Progenitor cell of endocrine pancreas (in vitro differentiated cells): ENCODE measurements around the gene PLB1. TPM values are rescaled to one million over a fixed set of nuclear protein-coding genes. Genes with fewer than 3 reads are reported as not detected.
A peak's percentile ranks its signal among the peaks of the same experiment; 100 is the strongest.

Source experiments
- DNase-seq: peaks from one replicate; pipeline ENCODE4 v3.0.0; 2021; ENCODE audit warnings: low spot score; ENCODE audit not compliant: unreplicated experiment
- H3K27ac Mint-ChIP-seq: 2 replicates; pipeline ENCODE4 v1.8.0; 2021; ENCODE audit warnings: mild to moderate bottlenecking, moderate library complexity, mixed read lengths
- H3K27me3 Mint-ChIP-seq: 2 replicates; pipeline ENCODE4 v1.8.0; 2021; ENCODE audit warnings: mixed read lengths
- H3K36me3 Mint-ChIP-seq: 2 replicates; pipeline ENCODE4 v1.8.0; 2022; ENCODE audit warnings: mixed read lengths; ENCODE audit not compliant: insufficient read depth
- H3K4me1 Mint-ChIP-seq: 2 replicates; pipeline ENCODE4 v1.8.0; 2021; ENCODE audit warnings: low read depth, mixed read lengths
- H3K4me3 Mint-ChIP-seq: 2 replicates; pipeline ENCODE4 v1.8.0; 2021; ENCODE audit warnings: low read depth, mild to moderate bottlenecking, moderate library complexity, mixed read lengths
- H3K9me3 Mint-ChIP-seq: 2 replicates; pipeline ENCODE4 v1.8.0; 2021; ENCODE audit warnings: low read depth, mixed read lengths
- CTCF ChIP-seq: fragments of 200-600 bp; sonication (generic); IDR thresholded peaks from one replicate; pipeline ENCODE4 v1.5.0; 2021; ENCODE audit warnings: antibody characterized with exemption, mild to moderate bottlenecking; ENCODE audit not compliant: unreplicated experiment
- total RNA-seq: library from RNA; stranded (reverse); gene quantifications from 2 replicates; pipeline ENCODE4 v1.2.1, GENCODE V29; 2021

The PLB1 gene
- total RNA-seq, 1 donor from 2014 or later: 0.65 TPM

GRCh38 chr2:28638102-28638501, 142.2 kb downstream of the PLB1 start:
- Mint-ChIP-seq H3K36me3 (no peaks in the 10 kb centered on the region), H3K4me3 (no peak overlapping the region), H3K4me1 (peaks cover 18% of the 10 kb centered on the region), H3K27ac (no peak overlapping the region), H3K9me3 (no peaks in the 10 kb centered on the region), H3K27me3 (peaks cover 5% of the 10 kb centered on the region)
- no peak for TF ChIP-seq CTCF
- no peak for DNase-seq

GRCh38 chr2:28639092-28639691, 143.3 kb downstream of the PLB1 start:
- no peak overlapping the region for H3K27ac Mint-ChIP-seq
- H3K4me3 Mint-ChIP-seq: no peak overlapping the region
- H3K9me3 Mint-ChIP-seq: no peaks in the 10 kb centered on the region
- H3K36me3 Mint-ChIP-seq: no peaks in the 10 kb centered on the region
- peaks cover 17% of the 10 kb centered on the region for H3K4me1 Mint-ChIP-seq
- TF ChIP-seq CTCF: no peak
- no peak for DNase-seq
- peaks cover 5% of the 10 kb centered on the region for H3K27me3 Mint-ChIP-seq

GRCh38 chr2:28639836-28640235, 144.0 kb downstream of the PLB1 start:
- Mint-ChIP-seq H3K4me1 (peaks cover 17% of the 10 kb centered on the region), H3K36me3 (no peaks in the 10 kb centered on the region), H3K4me3 (no peak overlapping the region), H3K27ac (peak overlapping the region; percentile 77), H3K9me3 (no peaks in the 10 kb centered on the region), H3K27me3 (peaks cover 5% of the 10 kb centered on the region)
- TF ChIP-seq CTCF: no peak
- no peak for DNase-seq

- peaks cover 5% of the 10 kb centered on the region for H3K27me3 Mint-ChIP-seq
- H3K27ac Mint-ChIP-seq: peak overlapping the region; percentile 77
- TF ChIP-seq CTCF: no peak
- no peak overlapping the region for H3K4me3 Mint-ChIP-seq
- H3K9me3 Mint-ChIP-seq: no peaks in the 10 kb centered on the region
- no peaks in the 10 kb centered on the region for H3K36me3 Mint-ChIP-seq
- no peak for DNase-seq
- peaks cover 17% of the 10 kb centered on the region for H3K4me1 Mint-ChIP-seq
Measured at GRCh38 chr2:28640260-28640907, 144.5 kb downstream of the PLB1 start.

- Mint-ChIP-seq H3K36me3 (no peaks in the 10 kb centered on the region), H3K4me1 (peaks cover 17% of the 10 kb centered on the region), H3K4me3 (no peak overlapping the region), H3K9me3 (no peaks in the 10 kb centered on the region), H3K27me3 (peaks cover 5% of the 10 kb centered on the region), H3K27ac (no peak overlapping the region)
- DNase-seq: no peak
- TF ChIP-seq CTCF: no peak
Measured at GRCh38 chr2:28640908-28641300, 145.0 kb downstream of the PLB1 start.
